GM23338 (cell line): ENCODE measurements around the gene VSTM2L. TPM values are rescaled to one million over a fixed set of nuclear protein-coding genes. Genes with fewer than 3 reads are reported as not detected.

ENCODE experiments used
- ATAC-seq: fragments of 200-7000 bp; cut with Tn5 transposase; 3 replicates; pipeline ENCODE4 v1.9.1; 2020
- DNase-seq: peaks from one replicate; pipeline ENCODE4 v3.0.0-alpha.2; 2015; ENCODE audit warnings: low spot score
- H2AFZ ChIP-seq: fragments of 200-600 bp; sonication (generic); 2 replicates; pipeline ENCODE4 v1.8.0; 2016; ENCODE audit warnings: antibody characterized with exemption, mild to moderate bottlenecking, moderate library complexity
- H3F3A ChIP-seq: fragments of 200-600 bp; sonication (generic); replicated peaks from 2 replicates; pipeline ENCODE4 v1.8.0; 2017; ENCODE audit warnings: antibody characterized with exemption, mixed run types, low read depth
- H3K27ac ChIP-seq: fragments of 200-600 bp; sonication (generic); 2 replicates; pipeline ENCODE4 v1.6.1; 2016; ENCODE audit warnings: low read depth
- H3K27me3 ChIP-seq: fragments of 200-600 bp; sonication (generic); 2 replicates; pipeline ENCODE4 v1.8.0; 2016; ENCODE audit warnings: mild to moderate bottlenecking, mixed run types, moderate library complexity; ENCODE audit not compliant: insufficient read depth
- H3K36me3 ChIP-seq: fragments of 200-600 bp; sonication (generic); 2 replicates; pipeline ENCODE4 v1.8.0; 2016; ENCODE audit warnings: mild to moderate bottlenecking; ENCODE audit not compliant: insufficient read depth
- H3K4me1 ChIP-seq: fragments of 200-600 bp; sonication (generic); 2 replicates; pipeline ENCODE4 v1.8.0; 2016; ENCODE audit warnings: mild to moderate bottlenecking, moderate library complexity; ENCODE audit not compliant: insufficient read depth
- H3K4me2 ChIP-seq: fragments of 200-600 bp; sonication (generic); 2 replicates; pipeline ENCODE4 v1.7.1; 2017; ENCODE audit warnings: mixed run types
- H3K4me3 ChIP-seq: fragments of 200-600 bp; sonication (generic); 2 replicates; pipeline ENCODE4 v1.6.1; 2016; ENCODE audit warnings: mixed run types
- H3K79me2 ChIP-seq: fragments of 200-600 bp; sonication (generic); replicated peaks from 2 replicates; pipeline ENCODE4 v1.8.0; 2017; ENCODE audit warnings: mild to moderate bottlenecking; ENCODE audit not compliant: insufficient read depth
- H3K9me2 ChIP-seq: fragments of 200-600 bp; sonication (generic); 2 replicates; pipeline ENCODE4 v1.8.0; 2017; ENCODE audit not compliant: insufficient read depth
- H4K20me1 ChIP-seq: fragments of 200-600 bp; sonication (generic); replicated peaks from 2 replicates; pipeline ENCODE4 v1.8.0; 2017; ENCODE audit warnings: mild to moderate bottlenecking; ENCODE audit not compliant: insufficient read depth
- H3K27ac Mint-ChIP-seq: 2 replicates; pipeline ENCODE4 v1.8.0; 2020; ENCODE audit warnings: inconsistent platforms, mild to moderate bottlenecking, moderate library complexity, mixed read lengths
- H3K27me3 Mint-ChIP-seq: 3 replicates; pipeline ENCODE4 v1.8.0; 2022; ENCODE audit warnings: low read depth, mild to moderate bottlenecking, moderate library complexity, mixed read lengths, inconsistent platforms; ENCODE audit not compliant: insufficient read depth, poor library complexity
- H3K36me3 Mint-ChIP-seq: 3 replicates; pipeline ENCODE4 v1.8.0; 2021; ENCODE audit warnings: low read depth, mild to moderate bottlenecking, inconsistent platforms, moderate library complexity, mixed read lengths
- H3K4me1 Mint-ChIP-seq: 3 replicates; pipeline ENCODE4 v1.8.0; 2020; ENCODE audit warnings: mild to moderate bottlenecking, inconsistent platforms, mixed read lengths
- H3K4me3 Mint-ChIP-seq: 3 replicates; pipeline ENCODE4 v1.8.0; 2021; ENCODE audit warnings: moderate library complexity, mild to moderate bottlenecking, inconsistent platforms, mixed read lengths
- H3K9me3 Mint-ChIP-seq: 3 replicates; pipeline ENCODE4 v1.8.0; 2020; ENCODE audit warnings: moderate library complexity, mild to moderate bottlenecking, inconsistent platforms, mixed read lengths
- CREB1 ChIP-seq: fragments of 250-450 bp; sonication (Bioruptor Pico); IDR thresholded peaks from 2 replicates; pipeline ENCODE4 v1.5.0; 2020; ENCODE audit warnings: low read depth, mild to moderate bottlenecking, moderate library complexity
- EZH2 ChIP-seq: fragments of 200-600 bp; sonication (generic); IDR thresholded peaks from one replicate; pipeline ENCODE4 v1.8.0; 2017; ENCODE audit warnings: antibody characterized with exemption, mild to moderate bottlenecking, low read depth; ENCODE audit not compliant: unreplicated experiment
- EZH2phosphoT487 ChIP-seq: fragments of 200-600 bp; sonication (generic); IDR thresholded peaks from one replicate; pipeline ENCODE4 v1.8.1; 2018; ENCODE audit warnings: antibody characterized with exemption; ENCODE audit not compliant: unreplicated experiment
- JUNB ChIP-seq: IDR thresholded peaks from one replicate; pipeline ENCODE4 v1.6.1; 2016; ENCODE audit warnings: antibody characterized with exemption; ENCODE audit not compliant: unreplicated experiment
- NANOG ChIP-seq: IDR thresholded peaks from 2 replicates; pipeline ENCODE4 v1.6.1; 2016; ENCODE audit warnings: antibody characterized with exemption, borderline replicate concordance
- POLR2AphosphoS5 ChIP-seq: IDR thresholded peaks from 2 replicates; pipeline ENCODE4 v1.6.1; 2016; ENCODE audit warnings: antibody characterized with exemption, low read depth
- STAT1 ChIP-seq: IDR thresholded peaks from one replicate; pipeline ENCODE4 v1.6.1; 2016; ENCODE audit warnings: antibody characterized with exemption; ENCODE audit not compliant: unreplicated experiment
- ZNF114 ChIP-seq: fragments of 250-450 bp; sonication (Bioruptor Pico); IDR thresholded peaks from 2 replicates; pipeline ENCODE4 v1.5.0; 2020; ENCODE audit warnings: mild to moderate bottlenecking, moderate library complexity
- ZNF331 ChIP-seq: fragments of 250-450 bp; sonication (Bioruptor Pico); IDR thresholded peaks from 2 replicates; pipeline ENCODE4 v1.5.0; 2020; ENCODE audit warnings: low read depth, mild to moderate bottlenecking, moderate library complexity
- polyA plus RNA-seq: library from polyadenylated mRNA; unstranded; fragments of >200 nt; fragmentation: Nextera tagmentation; extraction: Ambion mirVana; gene quantifications from 2 replicates; pipeline ENCODE4 v1.2.1, GENCODE V29; 2016
- total RNA-seq: library from RNA; depleted of rRNA; stranded (reverse); fragments of >200 nt; shearing (Covaris generic); gene quantifications from 2 replicates; pipeline ENCODE4 v1.2.3, GENCODE V29; 2014
- TF ChIP-seq, protein P1 (sequence below): IDR thresholded peaks from 2 replicates; pipeline ENCODE4 v1.6.1; 2016; ENCODE audit warnings: antibody characterized with exemption
- TF ChIP-seq, protein P2 (sequence below), 2 experiments: fragments of 200-600 bp in 1 of 2; sonication (generic) in 1 of 2; conservative IDR thresholded peaks; 2 replicates each; pipeline versions ENCODE4 v1.5.1 to v1.6.1; 2016 to 2017; ENCODE audit warnings: antibody characterized with exemption in 2 of 2, low read depth in 2 of 2, mild to moderate bottlenecking in 2 of 2, moderate library complexity in 1 of 2
- TF ChIP-seq, protein P3 (sequence below): fragments of 250-450 bp; sonication (Bioruptor Pico); IDR thresholded peaks from 2 replicates; pipeline ENCODE4 v1.5.0; 2020; ENCODE audit warnings: mild to moderate bottlenecking, moderate library complexity

The VSTM2L gene
- total and polyA plus RNA-seq, 2 experiments from 2014 or later = 0.60 to 1.9 TPM

DNA sequence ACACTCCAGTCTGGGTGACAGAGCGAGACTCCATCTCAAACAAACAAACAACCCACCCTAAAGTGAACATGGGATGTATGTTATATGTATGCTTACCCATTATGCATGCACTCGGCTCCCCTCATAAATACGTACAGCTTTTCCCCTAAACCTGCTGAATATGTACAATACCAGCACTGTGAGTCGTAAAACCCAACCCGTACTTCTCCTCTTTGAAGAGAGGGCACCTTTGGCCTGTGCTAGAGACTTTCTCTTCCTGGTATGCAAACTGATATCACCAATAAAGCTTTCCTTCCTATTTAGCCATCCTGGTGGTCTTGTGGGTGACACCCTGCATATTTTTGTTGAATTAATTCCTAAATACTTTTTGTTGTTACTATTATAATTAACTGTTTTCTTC lies 51.3 kb downstream of the VSTM2L start (continued):
- no peak for TF ChIP-seq EZH2
- TF ChIP-seq EZH2phosphoT487 = no peak
- TF ChIP-seq, protein P1, sequence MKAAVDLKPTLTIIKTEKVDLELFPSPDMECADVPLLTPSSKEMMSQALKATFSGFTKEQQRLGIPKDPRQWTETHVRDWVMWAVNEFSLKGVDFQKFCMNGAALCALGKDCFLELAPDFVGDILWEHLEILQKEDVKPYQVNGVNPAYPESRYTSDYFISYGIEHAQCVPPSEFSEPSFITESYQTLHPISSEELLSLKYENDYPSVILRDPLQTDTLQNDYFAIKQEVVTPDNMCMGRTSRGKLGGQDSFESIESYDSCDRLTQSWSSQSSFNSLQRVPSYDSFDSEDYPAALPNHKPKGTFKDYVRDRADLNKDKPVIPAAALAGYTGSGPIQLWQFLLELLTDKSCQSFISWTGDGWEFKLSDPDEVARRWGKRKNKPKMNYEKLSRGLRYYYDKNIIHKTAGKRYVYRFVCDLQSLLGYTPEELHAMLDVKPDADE = no peak
- no peak for TF ChIP-seq CREB1 (CRISPR knock-in tag)
- TF ChIP-seq, protein P2, sequence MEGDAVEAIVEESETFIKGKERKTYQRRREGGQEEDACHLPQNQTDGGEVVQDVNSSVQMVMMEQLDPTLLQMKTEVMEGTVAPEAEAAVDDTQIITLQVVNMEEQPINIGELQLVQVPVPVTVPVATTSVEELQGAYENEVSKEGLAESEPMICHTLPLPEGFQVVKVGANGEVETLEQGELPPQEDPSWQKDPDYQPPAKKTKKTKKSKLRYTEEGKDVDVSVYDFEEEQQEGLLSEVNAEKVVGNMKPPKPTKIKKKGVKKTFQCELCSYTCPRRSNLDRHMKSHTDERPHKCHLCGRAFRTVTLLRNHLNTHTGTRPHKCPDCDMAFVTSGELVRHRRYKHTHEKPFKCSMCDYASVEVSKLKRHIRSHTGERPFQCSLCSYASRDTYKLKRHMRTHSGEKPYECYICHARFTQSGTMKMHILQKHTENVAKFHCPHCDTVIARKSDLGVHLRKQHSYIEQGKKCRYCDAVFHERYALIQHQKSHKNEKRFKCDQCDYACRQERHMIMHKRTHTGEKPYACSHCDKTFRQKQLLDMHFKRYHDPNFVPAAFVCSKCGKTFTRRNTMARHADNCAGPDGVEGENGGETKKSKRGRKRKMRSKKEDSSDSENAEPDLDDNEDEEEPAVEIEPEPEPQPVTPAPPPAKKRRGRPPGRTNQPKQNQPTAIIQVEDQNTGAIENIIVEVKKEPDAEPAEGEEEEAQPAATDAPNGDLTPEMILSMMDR (conservative IDR thresholded peaks at IDR 0.05; ENCODE audit: low read depth in 2 of 2) = no peak
- no peak for TF ChIP-seq STAT1
- no peak for TF ChIP-seq ZNF331
- TF ChIP-seq NANOG = no peak

DNA sequence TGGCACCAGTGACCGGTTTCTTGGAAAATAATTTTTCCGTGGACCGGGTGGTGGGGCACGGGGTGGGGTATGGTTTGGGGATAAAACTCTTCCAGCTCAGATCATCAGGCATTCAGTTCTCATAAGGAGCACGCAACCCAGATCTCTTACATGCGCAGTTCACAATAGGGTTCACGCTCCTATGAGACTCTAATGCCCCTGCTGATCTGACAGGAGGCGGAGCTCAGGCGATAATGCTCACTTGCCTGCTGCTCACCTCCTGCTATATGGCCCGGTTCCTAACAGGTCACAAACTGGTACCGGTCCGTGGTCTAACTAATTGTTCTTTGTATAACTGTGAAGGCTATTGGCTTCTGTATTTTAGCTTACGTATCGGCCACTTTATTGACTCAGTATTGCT lies 51.7 kb downstream of the VSTM2L start:
- no peak for DNase-seq
- H3K36me3 ChIP-seq = no peaks in the 10 kb centered on the region
- no peaks in the 10 kb centered on the region for H3K9me2 ChIP-seq
- no peaks in the 10 kb centered on the region for H3F3A ChIP-seq
- peaks cover 9% of the 10 kb centered on the region for H3K4me1 Mint-ChIP-seq
- no peaks in the 10 kb centered on the region for H3K9me3 Mint-ChIP-seq
- no peak overlapping the region for H3K4me3 Mint-ChIP-seq
- no peak overlapping the region for H3K27ac ChIP-seq
- no peaks in the 10 kb centered on the region for H3K27me3 ChIP-seq
- ATAC-seq = no peak
- H3K4me3 ChIP-seq = no peak overlapping the region
- H3K79me2 ChIP-seq = no peaks in the 10 kb centered on the region
- no peaks in the 10 kb centered on the region for H3K36me3 Mint-ChIP-seq
- no peak overlapping the region for H3K27ac Mint-ChIP-seq
- H3K4me2 ChIP-seq = no peak overlapping the region
- no peaks in the 10 kb centered on the region for H3K4me1 ChIP-seq
- H3K27me3 Mint-ChIP-seq = no peaks in the 10 kb centered on the region
- TF ChIP-seq STAT1 (no peak), EZH2 (no peak), CREB1 (CRISPR knock-in tag) (no peak), EZH2phosphoT487 (no peak), POLR2AphosphoS5 (no peak), ZNF114 (no peak), JUNB (no peak), NANOG (no peak)
- TF ChIP-seq, protein P1 = no peak
- TF ChIP-seq, protein P2 (conservative IDR thresholded peaks at IDR 0.05; ENCODE audit: low read depth in 2 of 2) = no peak
- TF ChIP-seq, protein P3, sequence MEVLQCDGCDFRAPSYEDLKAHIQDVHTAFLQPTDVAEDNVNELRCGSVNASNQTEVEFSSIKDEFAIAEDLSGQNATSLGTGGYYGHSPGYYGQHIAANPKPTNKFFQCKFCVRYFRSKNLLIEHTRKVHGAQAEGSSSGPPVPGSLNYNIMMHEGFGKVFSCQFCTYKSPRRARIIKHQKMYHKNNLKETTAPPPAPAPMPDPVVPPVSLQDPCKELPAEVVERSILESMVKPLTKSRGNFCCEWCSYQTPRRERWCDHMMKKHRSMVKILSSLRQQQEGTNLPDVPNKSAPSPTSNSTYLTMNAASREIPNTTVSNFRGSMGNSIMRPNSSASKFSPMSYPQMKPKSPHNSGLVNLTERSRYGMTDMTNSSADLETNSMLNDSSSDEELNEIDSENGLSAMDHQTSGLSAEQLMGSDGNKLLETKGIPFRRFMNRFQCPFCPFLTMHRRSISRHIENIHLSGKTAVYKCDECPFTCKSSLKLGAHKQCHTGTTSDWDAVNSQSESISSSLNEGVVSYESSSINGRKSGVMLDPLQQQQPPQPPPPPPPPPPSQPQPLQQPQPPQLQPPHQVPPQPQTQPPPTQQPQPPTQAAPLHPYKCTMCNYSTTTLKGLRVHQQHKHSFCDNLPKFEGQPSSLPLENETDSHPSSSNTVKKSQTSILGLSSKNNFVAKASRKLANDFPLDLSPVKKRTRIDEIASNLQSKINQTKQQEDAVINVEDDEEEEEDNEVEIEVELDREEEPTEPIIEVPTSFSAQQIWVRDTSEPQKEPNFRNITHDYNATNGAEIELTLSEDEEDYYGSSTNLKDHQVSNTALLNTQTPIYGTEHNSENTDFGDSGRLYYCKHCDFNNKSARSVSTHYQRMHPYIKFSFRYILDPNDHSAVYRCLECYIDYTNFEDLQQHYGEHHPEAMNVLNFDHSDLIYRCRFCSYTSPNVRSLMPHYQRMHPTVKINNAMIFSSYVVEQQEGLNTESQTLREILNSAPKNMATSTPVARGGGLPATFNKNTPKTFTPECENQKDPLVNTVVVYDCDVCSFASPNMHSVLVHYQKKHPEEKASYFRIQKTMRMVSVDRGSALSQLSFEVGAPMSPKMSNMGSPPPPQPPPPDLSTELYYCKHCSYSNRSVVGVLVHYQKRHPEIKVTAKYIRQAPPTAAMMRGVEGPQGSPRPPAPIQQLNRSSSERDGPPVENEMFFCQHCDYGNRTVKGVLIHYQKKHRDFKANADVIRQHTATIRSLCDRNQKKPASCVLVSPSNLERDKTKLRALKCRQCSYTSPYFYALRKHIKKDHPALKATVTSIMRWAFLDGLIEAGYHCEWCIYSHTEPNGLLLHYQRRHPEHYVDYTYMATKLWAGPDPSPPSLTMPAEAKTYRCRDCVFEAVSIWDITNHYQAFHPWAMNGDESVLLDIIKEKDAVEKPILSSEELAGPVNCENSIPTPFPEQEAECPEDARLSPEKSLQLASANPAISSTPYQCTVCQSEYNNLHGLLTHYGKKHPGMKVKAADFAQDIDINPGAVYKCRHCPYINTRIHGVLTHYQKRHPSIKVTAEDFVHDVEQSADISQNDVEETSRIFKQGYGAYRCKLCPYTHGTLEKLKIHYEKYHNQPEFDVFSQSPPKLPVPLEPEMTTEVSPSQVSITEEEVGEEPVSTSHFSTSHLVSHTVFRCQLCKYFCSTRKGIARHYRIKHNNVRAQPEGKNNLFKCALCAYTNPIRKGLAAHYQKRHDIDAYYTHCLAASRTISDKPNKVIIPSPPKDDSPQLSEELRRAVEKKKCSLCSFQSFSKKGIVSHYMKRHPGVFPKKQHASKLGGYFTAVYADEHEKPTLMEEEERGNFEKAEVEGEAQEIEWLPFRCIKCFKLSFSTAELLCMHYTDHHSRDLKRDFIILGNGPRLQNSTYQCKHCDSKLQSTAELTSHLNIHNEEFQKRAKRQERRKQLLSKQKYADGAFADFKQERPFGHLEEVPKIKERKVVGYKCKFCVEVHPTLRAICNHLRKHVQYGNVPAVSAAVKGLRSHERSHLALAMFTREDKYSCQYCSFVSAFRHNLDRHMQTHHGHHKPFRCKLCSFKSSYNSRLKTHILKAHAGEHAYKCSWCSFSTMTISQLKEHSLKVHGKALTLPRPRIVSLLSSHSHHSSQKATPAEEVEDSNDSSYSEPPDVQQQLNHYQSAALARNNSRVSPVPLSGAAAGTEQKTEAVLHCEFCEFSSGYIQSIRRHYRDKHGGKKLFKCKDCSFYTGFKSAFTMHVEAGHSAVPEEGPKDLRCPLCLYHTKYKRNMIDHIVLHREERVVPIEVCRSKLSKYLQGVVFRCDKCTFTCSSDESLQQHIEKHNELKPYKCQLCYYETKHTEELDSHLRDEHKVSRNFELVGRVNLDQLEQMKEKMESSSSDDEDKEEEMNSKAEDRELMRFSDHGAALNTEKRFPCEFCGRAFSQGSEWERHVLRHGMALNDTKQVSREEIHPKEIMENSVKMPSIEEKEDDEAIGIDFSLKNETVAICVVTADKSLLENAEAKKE = no peak
- H2AFZ ChIP-seq = no peak overlapping the region
- H4K20me1 ChIP-seq = no peaks in the 10 kb centered on the region
